Head of caudate nucleus (tissue), 42 donors: ENCODE results near the gene TBC1D10A.

Experiments
- DNase-seq, 42 donors: peaks; one replicate each; pipeline versions ENCODE4 v3.0.0 to v3.0.0-alpha.2; 2020 to 2021; ENCODE audit warnings: mixed read lengths in 7 of 42
- intact Hi-C: fragments of 100-400 bp; cut with DNase I; formaldehyde crosslinking; loops from one replicate; pipeline ENCODE4 v1.15.0; 2022

Gene TBC1D10A

DNA sequence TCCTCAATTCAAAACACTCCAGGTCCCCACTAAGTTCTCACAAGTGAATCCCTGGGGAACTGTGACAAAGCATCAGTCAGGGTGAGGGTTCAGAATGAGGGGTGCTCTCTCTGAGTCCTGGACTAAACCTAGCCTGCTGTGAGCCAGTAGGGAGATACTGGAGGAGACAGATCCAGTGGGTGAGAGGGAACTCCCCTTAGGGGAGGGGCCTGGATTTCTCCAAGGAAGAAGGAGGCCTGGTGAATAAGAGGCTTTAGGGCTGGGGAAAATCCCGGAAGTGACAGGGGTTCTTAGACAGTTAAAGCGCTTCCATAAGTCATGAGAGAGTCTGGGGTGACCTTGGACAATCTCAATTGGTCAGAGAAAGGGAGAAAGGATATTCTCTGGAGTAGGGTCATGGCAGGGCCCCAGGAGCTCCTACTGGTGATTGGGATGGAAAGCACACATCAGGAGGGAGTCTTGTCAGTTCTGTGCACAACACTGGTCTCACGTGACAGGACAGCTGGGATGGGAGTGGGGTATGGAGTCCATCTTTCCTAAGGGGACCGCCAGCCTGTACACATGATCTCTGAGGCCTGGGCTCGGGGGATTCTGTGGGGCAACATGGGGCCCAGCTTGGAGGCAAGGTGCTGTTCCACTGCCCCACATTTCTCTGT is 1.5 kb downstream of the TBC1D10A start:
- intact Hi-C loops: no loop called here
- peak in 9 of 42 donors; percentile 31 to 65 (median 49) for DNase-seq

GRCh38 chr22:30324014-30324730 is 2.6 kb downstream of the TBC1D10A start:
- intact Hi-C loops: no loop called here
- no peak for DNase-seq

DNA sequence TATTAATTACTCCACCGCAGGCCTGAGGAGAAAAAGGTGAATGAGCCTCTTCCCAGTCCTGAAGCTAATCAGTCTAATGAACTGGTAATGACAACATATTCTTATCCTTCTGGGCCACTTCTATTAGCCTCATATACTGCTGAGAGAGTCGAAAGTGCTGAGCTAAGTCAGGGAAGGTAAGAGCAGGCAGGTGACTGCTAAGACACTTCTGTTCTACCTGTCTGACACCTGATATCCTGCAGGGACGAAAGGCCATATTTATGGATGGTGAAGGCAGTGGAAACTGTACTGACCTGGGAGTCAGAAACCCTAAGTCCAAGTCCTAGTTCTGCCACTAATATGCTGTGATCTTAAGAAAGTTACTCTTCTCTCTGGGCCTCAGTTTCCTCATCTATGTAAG is 3.5 kb downstream of the TBC1D10A start:
- DNase-seq: no peak
- intact Hi-C loops: no loop called here

DNA sequence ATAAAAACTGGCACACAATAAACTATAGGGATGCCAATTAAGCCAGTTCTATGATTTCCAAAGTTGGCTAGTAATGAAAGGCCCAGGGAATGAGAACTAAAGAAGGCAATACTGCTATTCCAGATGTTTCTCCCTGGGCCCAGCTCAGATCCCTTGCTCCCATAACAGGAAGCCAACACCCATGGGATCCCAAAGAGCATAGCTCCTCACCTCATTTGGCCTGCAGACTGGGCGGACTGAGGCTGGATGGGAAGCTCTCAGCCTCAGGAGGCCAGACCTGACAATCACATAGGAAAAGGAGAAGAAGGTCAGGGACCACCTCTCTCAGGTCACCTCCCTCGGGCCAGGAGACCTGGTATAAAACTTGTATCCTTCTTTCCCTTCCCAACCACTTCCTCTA is 5.3 kb downstream of the TBC1D10A start:
- intact Hi-C loops: no loop called here
- DNase-seq: no peak

- DNase-seq: no peak
Measured at GRCh38 chr22:30320021-30320556, 6.7 kb downstream of the TBC1D10A start.

DNA sequence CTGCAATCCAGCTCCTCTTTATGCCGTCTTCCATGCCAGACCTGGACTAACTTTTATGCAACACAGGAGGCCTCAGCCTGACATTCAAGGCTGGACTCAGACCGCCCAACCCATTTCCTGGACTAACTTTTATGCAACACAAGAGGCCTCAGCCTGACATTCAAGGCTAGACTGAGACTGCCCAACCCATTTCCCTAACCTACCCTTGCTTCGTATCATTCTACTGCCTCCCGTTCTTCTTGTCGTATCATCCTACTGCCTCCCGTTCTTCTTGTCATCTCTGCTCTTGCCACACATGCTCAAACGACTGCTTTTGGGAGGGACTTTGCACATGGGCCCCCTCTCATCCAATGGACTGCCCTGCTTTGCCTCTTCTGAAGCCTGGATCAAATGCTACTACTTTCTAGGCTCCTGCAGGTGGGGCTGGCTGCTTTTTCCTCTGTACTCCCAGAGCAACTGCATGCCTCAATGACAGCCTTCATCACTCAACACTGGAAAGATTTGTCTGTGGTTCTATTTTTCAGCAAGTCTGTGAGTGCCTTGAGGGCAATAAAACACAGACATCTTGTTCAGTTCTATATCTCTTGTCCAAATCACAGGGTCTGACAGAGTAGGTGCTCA is 7.8 kb downstream of the TBC1D10A start:
- intact Hi-C loops: no loop called here
- DNase-seq: peak in 3 of 42 donors; percentile 27 to 53 (median 32)

More at GRCh38 chr22:30320021-30320556, 6.7 kb downstream of the TBC1D10A start:
- intact Hi-C loops: no loop called here

GRCh38 chr22:30317778-30318177 is 9.0 kb downstream of the TBC1D10A start:
- no peak for DNase-seq
- intact Hi-C loops: no loop called here

DNA sequence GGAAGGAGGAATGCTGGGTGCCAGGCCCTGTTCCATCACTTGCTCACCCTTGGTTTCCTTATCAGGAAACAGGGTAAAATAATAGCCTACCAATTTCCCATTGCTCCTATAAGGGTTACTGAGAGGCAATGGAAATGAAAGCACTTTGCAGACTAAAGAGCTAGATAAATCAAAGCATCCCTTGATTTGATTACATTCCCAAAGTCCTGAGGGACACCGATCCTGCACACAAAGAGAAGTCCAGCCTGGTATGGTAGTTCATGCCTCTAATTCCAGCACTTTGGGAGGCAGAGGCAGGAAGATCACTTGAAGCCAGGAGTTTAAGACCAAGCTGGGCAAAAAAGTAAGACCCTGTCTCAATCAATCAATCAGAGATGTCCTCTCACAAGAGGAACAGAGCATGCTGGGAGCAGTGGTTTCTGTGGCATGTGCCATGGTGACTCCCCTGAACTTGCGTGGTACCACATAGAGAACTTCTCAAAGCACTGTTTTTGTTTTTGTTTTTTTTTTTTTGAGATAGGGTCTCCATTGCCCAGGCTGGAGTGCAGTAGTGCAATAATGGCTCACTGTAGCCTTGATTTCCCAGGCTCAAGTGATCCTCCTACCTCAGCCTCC is 10.7 kb downstream of the TBC1D10A start:
- intact Hi-C loops: no loop called here
- DNase-seq: no peak

GRCh38 chr22:30314915-30315314 is 11.8 kb downstream of the TBC1D10A start:
- DNase-seq: no peak
- intact Hi-C loops: no loop called here

DNA sequence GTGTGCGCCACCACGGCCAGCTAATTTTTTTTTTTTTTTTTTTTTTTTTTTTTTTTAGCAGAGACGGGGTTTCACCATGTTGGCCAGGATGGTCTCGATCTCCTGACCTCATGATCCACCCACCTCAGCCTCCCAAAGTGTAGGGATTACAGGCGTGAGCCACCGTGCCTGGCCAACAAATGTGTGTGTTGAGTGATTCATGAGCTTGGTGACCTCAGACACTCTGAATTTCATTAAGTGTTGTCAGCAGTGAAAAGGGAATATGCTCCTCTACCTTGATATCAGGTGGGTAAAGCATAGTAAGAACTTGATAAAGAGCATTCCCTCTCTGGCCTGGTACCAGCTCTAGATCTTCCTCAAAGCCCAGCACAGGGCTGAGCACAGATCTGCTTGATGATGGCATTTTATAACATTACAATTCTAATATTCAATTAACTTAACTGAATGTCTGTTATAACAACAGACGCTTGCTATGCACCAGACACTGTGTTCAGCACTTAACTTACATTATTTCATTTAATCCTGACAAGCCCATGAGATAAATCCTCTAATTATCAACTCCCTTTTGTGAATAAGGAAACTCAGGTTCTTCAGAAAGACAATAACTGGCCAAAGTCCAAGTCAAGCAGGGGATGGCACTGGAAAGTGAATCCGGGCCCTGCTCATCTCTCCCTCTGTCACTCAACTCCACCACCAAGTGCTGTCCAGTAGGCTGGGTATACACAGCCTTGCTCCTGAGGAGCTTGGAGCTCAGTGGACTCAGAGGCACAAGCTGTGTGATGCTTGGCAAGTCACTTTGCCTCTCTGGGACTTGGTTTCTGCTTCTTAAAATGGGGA is 13.0 kb downstream of the TBC1D10A start:
- DNase-seq: no peak
- intact Hi-C loops: no loop called here

GRCh38 chr22:30312053-30312452 is 14.7 kb downstream of the TBC1D10A start:
- no peak for DNase-seq
- intact Hi-C loops: no loop called here

GRCh38 chr22:30310881-30311771 is 15.6 kb downstream of the TBC1D10A start:
- intact Hi-C loops: no loop called here
- peak in 17 of 42 donors; percentile 13 to 66 (median 48) for DNase-seq

GRCh38 chr22:30309951-30310741 is 16.6 kb downstream of the TBC1D10A start:
- intact Hi-C loops: no loop called here
- DNase-seq: peak in 1 of 42 donors; percentile 20

- intact Hi-C loops: no loop called here
- DNase-seq: no peak
Measured at GRCh38 chr22:30308518-30309230, 18.1 kb downstream of the TBC1D10A start.

- no peak for DNase-seq
- intact Hi-C loops: no loop called here
Measured at GRCh38 chr22:30308093-30308492, 18.6 kb downstream of the TBC1D10A start.

DNA sequence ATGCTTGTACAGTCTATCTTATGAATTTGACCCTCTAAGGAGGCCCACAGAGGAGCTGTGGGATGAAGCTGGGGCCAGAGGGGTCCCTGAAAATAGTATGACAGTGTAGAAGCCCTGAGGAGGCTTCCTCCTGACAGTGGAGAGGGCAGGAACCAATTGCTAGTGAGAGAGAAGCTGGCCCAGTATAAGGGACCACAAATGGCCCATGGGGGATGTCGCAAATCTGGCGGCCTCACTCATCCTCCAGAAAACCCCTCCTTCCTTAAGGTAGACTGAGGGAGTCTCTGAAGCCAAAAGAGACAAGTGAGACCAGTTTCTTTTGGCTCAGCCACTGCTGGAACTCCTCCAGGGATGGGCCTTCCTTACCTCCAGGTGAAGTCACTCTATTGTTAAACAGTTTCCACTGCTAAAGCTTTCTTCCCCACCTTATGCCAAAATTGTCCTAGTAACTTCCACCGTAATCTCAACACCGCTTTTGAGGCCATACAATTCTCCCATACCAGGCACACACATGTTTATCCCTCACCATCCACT is 19.6 kb downstream of the TBC1D10A start:
- no peak for DNase-seq

More for the DNA sequence above, 19.6 kb downstream of the TBC1D10A start:
- intact Hi-C loops: no loop called here
